ENCODE data around the gene STAM. TPM values are rescaled to one million over a fixed set of nuclear protein-coding genes. Genes with fewer than 3 reads are reported as not detected.

STAM gene
- total RNA-seq, 1 experiment from 2014 or later: 21.5 TPM

DNA sequence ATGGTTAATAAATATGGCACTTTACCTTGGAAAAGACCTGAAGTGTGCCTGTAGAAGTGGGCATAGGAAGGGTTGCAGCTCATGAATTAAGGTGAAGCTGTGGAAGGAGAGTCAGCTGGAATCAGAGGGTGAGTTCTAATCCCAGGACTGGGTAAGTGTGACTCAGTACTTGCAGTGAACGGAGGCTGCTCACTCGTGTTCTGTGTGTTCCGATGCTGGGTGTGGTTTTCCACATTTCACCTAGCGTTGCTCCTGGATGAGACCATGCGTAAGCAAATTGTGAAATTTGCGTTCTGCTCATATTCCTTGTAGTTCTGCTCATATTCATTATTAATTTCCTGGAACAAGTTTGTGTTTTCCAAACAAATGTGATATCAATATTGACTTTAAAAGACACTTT is 85.7 kb downstream of the STAM start:
- no peak for DNase-seq (ENCODE audit: low spot score)

DNA sequence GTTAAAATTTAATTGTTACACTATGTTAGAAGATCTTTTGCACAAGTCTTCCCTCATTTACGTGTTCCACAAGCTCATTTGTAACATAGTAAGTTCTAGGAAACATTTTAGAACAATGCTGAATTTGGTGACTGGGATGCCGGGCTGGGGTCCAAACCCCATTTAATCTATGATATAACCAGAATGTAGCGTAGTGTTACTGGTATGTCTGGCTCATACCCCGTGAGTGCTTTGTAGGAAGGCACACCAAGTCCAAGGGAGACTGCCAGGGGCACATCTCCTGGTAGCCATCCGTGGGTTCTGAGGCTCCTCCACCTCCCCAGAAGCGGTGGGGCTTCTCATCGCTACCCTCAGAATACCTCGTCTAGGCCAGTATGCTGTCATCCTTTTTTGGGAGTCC is 86.7 kb downstream of the STAM start:
- DNase-seq (ENCODE audit: low spot score): no peak

DNA sequence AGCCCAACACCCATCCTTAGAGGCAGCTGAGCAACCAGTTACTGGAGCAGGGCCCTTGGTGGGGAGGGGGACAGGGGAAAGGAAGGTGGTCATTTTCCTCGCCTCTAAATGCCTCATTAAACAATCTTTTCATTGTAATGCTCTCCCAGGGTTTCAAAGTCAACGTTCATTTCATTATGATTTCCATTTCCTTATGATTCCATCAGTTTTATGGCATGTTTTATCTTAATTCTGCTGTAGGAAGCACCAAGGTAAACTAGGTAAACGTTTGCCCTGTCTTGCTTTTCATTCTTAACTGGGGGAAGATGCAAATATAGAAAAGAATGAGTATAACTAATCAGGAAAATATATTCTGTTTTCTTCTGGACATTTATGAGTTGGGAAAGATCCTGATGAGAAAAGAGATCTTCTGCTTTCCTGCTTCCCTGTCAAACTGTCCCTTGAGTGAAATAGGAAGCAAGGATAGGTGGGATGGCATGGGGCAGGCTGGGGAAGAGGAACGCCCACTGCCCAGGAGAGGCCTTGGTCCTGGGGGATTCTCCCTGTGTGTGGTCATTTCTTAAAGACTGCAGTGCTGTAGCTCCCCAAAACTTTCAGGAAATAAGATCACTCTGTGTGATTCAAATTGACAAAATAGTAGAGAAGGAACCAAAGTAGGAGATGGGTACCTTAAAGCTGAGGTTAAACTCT is 87.5 kb downstream of the STAM start:
- no peak for DNase-seq (ENCODE audit: low spot score)

DNA sequence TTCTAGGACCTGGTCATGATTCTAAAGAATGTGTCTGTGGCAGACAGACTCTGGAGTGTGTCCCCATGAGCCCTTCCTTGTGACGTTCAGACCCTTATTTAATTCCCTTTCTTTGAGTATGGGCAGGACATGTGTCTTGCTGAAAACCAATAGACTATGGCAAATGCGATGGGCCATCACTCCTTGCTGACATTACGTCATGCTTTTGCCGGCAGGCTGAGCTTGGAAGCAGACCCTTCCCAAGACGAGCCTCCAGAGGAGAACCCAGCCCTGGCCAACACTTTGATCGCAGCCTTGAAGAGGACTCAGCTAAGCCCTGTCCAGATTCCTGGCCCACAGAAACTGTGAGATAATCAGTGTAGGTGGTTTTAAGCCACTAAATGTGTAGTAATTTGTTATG is 89.7 kb downstream of the STAM start:
- DNase-seq (ENCODE audit: low spot score): no peak

DNA sequence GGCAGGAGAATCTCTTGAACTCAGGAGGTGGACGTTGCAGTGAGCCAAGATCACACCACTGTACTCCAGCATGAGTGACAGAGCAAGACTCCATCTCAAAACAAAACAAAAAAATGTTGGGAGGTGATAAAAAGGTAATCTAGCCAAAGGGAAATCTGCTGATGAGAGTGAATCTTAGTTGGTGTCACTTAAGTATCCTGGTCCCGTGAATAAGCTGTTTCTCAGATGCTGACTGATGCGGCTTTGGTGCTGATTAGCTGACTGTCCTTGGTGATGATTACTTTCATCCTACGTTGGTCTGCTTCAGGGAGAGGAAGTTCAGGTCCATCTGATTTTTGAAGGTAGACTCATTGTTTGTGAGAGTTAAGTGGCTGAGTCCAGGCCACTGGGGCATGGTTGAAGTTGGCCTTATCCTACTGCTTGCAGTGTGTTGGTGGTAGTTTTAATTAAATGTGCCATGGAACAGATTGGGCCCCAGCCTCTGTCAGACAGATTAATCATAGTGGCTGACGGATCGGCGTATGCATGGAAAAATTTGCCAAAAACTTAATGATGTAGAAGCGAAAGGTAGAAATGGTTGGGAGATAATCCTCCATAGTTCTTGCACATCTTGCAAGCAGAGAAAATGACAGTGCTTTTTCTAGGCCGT is 90.6 kb downstream of the STAM start:
- DNase-seq (ENCODE audit: low spot score): no peak

DNA sequence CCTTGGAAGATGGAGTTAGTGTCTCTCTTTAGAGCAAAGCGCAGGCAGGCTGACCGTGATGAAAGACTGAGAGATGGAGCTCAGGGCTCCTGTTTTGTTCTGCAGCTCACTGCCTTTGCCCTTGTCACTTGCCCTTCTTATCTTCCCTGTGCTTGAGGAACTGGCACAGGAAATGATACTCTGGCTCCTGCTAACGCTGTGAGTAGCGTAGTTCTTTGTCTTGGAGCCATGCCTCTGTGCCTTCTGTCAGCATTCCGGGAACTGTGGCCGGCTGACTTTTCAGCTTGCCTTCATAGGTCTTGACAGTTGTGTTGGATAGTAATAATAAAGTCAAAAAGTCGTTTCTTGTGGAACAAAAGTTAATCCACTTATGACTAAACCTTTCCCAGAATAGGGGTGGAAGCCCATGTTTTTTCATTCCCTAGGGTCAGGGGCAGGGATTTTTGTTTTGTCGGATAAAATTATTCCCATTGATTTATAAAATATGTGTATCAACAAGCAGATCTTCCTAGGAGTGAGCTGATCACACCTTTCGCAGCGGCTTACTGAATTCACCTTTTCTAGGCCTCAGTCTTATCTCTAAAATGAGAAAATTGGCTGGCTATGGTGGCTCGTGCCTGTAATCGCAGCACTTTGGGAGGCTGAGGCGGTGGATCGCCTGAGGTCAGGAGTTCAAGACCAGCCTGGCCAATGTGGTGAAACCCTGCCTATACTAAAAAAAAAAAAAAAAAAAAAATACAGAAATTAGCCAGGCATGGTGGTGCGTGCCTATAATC is 91.4 kb downstream of the STAM start:
- no peak for DNase-seq (ENCODE audit: low spot score)

DNA sequence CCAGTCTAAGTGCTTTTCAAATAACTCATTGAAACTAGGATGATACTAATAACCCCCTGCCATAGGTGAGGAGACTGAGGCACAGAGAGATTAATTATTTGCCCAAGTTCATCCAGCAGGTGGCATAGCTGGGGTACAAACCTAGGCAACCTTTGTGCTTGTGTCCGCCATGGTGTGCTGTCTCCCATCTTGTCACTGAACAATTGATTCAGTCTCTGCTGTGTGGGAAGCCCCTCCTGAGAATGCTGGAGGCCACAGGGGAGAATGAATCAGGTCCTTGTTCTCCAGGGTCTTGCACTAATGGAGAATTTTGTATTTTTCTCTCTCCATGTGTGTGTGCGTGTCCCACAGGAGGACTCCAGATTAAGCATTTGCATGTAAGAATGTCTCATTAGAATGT is 92.3 kb downstream of the STAM start:
- DNase-seq (ENCODE audit: low spot score): no peak

DNA sequence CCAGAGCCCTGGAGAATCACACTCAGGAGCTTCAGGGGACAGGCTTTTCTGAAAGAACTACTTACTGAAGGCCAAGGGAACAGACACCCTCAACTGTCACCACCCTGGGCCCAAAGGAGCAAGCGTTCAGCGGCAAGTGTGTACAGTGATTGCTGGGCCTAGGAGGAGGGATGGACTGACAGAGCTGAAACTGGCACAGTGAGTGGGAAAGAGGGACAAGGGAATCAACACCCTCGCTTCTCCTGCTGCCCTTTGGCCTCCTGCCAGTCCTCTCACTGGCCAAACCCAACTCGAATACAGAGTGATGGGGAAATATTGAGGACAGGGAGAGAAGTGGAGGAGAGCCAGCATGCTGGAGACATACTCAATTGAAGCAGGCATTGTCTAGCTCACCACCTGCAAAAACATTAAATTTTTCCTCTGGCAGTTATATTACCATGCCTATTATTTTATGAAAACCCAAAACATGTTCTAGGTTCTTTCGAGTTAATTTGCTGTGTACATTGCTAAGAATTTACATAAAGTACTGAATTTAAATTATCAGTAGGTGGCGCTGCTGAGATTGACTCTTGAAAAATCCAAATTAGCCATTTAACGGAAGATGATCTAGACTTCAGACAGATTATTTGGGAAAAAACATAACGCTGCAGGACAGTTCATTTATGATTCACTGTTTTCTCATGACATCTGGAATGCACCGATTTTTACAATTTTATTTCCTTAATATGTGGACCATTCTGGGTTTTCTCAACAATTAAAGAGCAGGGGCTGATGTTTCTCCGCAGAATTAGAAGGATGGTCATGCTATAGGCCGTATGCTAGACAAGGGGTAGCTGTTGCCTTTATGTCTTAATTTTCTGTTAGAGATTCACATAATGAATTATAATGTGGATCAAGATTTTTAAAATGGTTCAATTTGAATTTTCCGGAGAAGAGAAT is 93.3 kb downstream of the STAM start:
- peak; percentile 35 for DNase-seq (ENCODE audit: low spot score)

DNA sequence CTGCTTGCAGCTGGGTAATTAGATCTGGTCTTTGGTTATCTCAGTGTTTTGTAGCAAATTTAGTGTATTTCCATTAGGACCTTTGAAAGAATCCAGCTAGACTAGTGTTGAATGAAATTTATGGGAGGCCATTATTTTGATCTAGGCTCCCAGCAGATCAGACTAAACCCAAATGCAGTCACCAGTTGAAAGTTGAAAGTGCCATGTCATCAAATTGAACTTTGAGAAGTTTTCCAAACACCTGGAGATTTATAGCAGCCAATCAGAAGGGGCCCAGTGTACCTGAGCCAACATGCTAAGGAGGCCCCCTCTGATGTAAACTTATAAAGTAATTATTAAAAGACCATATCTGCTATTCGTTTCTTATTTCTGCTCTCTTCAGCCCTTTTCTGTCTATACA is 96.7 kb downstream of the STAM start:
- no peak for DNase-seq (ENCODE audit: low spot score)

DNA sequence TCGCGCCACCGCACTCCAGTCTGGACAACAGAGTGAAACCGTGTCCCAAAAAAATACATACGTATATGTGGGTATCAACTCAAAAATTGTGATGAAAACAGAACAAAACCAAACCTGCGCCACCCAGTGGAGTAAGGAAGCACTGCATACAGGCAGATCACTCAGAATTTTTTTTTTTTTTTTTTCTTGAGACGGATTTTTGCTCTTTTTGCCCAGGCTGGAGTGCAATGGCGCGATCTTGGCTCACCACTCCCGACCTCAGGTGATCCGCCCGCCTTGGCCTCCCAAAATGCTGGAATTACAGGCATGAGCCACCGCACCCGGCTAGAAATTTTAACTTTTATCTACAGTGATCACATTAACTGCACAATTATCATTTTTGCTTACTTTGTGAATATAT is 99.0 kb downstream of the STAM start:
- DNase-seq (ENCODE audit: low spot score): peak; percentile 52

DNA sequence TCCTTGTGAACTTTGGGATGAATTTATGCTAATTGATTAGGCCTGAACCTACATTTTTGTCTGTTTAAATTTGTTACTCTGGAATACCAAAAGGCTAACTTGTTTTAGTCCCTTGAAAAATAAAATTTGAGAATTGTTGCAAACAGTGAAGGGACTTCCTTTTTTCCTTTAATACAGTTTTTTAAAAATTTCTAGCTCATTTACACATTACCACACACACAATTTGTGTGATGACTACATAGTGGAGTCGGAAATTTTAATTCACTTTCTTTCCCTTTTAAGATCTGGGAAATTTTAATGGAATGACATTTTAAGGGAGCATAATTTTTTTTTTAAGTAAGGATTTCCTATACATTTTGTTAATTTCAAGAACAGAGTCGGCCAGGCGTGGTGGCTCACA is 99.5 kb downstream of the STAM start:
- DNase-seq (ENCODE audit: low spot score): no peak

DNA sequence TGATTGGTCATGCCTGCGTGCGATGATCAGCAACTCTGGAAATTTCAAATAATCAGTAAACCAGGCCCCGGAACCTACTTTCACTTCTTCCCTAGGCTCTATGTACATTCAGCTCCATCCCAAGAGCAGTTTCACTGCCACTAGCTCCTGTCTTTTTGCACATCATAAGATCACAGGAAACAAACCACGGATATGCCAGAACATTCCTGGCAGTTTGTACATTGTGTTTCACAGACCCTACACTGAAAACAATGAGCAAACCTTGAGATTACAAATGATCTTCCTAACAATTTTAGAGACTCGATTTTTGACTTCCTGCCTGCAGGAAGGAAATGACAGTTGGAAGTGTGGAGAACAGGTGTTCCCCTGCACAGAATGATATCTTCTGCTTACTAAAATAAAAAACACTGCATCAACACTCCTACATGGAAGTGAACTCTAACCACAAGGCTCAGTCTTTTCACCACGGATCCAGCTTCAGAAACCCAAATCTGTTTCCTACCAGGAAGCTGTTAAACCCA is 100.5 kb downstream of the STAM start:
- DNase-seq (ENCODE audit: low spot score): no peak

DNA sequence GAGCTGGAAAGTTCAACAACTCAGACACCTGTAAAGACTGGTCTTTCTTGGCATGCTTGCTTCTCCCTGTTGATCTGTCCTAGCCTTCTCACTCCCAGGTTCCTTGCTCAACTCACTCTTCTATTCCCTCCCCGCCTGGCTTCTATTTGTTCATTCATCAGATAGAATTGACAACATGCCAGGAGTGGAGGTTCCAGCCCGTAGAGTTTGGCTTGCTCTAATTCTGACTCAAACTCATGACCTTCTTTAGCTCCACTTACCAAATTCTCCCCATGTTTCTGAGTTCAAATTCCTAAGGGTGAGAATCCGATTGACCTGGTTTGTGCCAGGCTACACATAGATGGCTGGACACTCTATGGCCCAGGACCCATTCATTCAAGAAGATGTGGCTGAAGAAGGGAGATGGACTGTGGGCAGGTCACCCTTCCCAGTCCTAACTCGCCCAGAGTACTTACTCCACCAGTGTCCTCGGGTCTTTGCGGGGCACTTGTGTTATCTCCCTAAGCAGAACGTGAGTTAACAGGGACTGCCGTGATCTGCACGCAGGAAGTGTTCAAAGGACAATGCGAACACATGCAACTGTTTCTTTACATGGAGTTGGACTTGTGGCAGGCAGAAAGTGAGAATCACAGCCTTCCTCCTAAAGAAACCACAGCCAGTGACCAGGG is 104.1 kb downstream of the STAM start:
- no peak for DNase-seq (ENCODE audit: low spot score)

DNA sequence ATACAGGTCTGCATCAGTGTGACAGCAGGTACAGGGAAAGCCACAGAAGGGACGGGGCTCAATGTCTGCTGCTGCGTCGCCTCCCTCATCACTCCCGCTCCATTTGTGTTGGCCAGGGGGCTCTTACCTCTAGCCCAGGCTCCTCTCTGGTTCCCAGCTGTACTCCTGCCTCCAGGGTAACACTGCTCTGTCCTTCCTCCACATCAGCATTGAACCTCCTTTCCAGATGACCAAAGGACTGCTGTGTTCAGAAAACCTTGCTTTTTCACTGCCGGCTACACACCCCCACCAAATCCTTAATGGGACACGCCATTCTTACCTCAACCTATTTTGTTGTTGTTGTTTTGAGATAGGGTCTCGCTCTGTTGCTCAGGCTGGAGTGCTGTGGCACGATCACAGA is 105.9 kb downstream of the STAM start:
- no peak for DNase-seq (ENCODE audit: low spot score)

DNA sequence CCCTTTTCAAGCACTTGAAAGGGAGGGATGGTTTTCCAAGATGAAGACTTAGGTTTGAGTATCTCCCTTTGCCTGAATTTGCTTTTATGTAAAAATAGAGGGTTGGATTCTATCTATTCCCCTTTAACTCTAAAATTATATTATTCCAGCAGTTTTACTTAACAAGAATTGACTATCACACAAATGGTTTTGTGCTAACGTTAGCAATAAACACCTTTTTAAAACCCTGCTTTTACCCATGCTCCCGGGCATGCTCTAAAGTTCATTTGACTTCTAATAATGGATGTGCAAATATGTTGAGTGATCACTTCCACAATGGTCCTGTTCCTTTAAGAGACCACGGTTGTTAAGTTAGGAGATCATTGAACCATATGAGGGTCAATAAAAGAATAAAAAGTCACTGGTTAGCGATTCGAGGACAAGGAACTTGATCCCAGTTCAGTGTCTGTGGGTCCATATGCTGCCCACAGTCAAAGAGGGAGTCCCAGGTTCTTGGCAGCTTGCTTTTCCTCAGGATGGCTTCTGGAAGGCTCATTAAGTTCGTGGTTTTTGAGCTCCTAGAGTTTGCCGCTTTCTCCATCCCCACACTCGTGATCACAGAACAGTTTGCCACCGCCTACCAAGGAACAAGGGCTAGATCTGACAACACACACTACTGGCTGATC is 108.0 kb downstream of the STAM start, which contains the start of gene TMEM236:
TMEM236 (plus strand) TSS at position 421 of the 665 bp plus-strand sequence; CDS start at position 516, 95 bp downstream.
- DNase-seq (ENCODE audit: low spot score): no peak

DNA sequence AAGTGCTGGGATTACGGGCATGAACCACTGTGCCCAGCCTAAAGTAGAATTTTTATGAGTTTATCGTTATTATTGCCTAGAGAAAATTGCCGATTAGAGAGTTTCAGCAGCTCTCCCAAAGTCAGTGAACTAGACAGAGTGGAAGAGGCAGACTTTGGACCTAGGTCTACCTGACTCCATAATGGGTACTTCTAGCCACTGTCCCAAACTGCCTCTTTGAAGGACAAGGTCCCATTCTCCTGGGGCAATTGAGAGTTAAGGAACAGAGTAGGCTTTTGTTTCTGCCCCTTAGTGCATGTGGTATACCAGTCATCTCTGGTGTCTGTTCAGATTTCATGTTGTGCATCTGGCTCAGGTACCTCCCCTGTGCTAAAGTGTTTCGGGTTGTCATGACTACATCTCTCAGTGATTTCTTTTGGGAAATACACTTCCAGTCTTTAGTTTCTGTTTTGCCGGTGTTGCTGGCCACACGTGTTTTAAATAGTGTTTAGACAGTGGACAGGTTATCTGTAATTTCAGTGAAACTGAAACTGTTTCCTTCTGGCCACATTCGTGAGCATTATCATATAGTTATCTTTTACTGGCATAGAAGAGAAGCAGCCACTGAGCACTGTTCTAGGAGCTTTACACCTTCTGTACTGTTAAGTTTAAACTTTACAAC is 112.7 kb downstream of the STAM start:
- DNase-seq (ENCODE audit: low spot score): peak; percentile 3

DNA sequence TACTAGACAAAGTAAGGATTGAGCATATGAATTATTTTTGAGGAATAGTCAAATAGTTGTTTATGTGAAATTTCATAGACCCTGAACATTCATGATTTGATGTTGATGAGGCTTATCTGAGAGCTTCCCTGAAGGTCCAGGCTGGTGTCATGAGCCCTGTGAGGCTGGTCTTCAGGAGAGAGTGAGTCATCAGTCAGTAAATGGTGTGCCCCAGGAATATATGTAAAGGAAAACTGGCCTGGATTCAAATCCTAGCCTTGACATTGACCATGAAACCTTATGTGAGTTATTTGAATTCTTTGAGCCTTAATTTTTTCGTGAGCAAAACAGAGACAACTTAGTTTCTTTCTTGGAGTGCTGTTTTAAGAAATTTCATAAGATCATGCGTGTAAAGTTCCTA is 114.2 kb downstream of the STAM start:
- DNase-seq (ENCODE audit: low spot score): no peak

DNA sequence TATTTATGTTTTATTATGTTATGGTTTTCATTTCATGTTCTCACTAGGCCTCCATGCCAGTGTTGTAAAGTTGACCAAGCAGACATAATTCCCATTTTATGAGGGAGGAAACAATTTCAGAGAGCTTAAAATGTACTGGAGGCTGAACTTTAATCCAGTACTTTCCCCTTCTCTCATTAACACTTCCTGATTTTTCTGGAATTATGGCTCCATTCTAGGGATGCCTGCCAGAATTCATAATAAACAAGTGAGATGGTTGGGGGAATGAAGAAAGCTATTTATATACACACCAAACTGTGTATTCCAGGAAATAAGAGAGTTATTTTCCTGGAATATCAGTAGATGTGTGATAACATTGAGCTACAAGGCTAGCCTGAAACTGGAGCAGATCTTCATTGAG is 114.9 kb downstream of the STAM start:
- DNase-seq (ENCODE audit: low spot score): no peak

DNA sequence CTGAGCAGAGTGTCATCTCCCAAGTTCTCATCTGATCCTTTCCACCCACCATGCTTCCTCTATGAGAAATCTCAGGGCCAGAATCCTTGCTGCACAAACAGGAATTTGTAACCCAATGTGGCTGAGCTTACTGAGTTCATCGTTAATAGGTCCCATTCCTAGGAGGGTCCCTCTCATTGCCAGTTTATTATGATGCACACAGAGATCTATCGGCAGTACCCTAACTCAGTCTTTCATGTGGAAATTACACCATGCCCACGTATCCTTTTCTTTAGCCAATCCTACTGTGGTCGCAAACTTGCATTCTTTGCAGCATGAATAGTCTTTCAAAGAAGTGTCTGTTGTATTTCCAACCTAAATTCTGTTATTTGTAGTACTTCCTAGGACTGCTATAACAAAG is 120.2 kb downstream of the STAM start:
- no peak for DNase-seq (ENCODE audit: low spot score)

DNA sequence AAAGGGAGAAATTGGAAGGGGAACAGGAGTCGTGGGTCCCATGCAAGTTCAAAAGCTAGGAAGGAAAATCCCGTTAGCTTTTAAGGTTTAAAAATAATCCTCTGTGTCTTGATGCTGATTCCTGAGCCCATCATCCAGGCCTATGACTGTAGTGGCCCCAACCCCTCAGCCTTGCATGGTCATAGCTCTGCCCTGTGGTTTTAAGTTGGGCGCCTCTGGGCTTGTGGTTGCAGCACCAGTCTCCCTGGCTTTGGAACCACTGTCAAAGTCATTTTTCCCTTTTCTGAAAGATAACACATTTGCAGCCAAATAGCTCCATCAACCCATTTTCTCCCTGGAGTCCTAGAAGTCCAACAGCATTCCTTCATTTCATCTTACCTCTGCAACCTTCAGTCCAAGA is 121.7 kb downstream of the STAM start:
- no peak for DNase-seq (ENCODE audit: low spot score)
